Spleen (tissue), 11 donors: ENCODE data around the gene MAP4K4. TPM values are rescaled to one million over a fixed set of nuclear protein-coding genes. Genes with fewer than 3 reads are reported as not detected.

ENCODE experiments used
- DNase-seq: peaks from one replicate; pipeline ENCODE4 v3.0.0-alpha.2; 2020
- H3K27ac ChIP-seq, 8 donors: fragments of 200-600 bp; sonication (generic) in 7 of 8; 1 replicate in 4 of 8; 2 replicates in 4 of 8; pipeline versions ENCODE4 v1.5.0 to v1.8.0; 2016 to 2021; ENCODE audit warnings: inconsistent platforms in 4 of 8, mild to moderate bottlenecking in 4 of 8, moderate library complexity in 1 of 8
- H3K27me3 ChIP-seq, 7 donors: fragments of 200-600 bp; sonication (generic) in 6 of 7; replicated peaks in 1 of 7; 1 replicate in 4 of 7; 2 replicates in 3 of 7; pipeline versions ENCODE4 v1.5.0 to v1.8.0; 2016 to 2021; ENCODE audit warnings: inconsistent platforms in 3 of 7, mild to moderate bottlenecking in 1 of 7
- H3K36me3 ChIP-seq, 6 donors: fragments of 200-600 bp; sonication (generic) in 5 of 6; 1 replicate in 4 of 6; 2 replicates in 2 of 6; pipeline versions ENCODE4 v1.5.0 to v1.8.0; 2016 to 2021; ENCODE audit warnings: inconsistent platforms in 2 of 6
- H3K4me1 ChIP-seq, 6 donors: fragments of 200-600 bp; sonication (generic) in 5 of 6; 1 replicate in 3 of 6; 2 replicates in 3 of 6; pipeline versions ENCODE4 v1.5.0 to v1.8.0; 2016 to 2021; ENCODE audit warnings: inconsistent platforms in 3 of 6
- H3K4me3 ChIP-seq, 8 donors: fragments of 200-600 bp; sonication (generic) in 7 of 8; 1 replicate in 4 of 8; 2 replicates in 4 of 8; pipeline versions ENCODE4 v1.5.0 to v1.8.0; 2016 to 2021; ENCODE audit warnings: inconsistent platforms in 4 of 8, mild to moderate bottlenecking in 4 of 8, moderate library complexity in 2 of 8
- H3K9me3 ChIP-seq, 8 donors: fragments of 200-600 bp; sonication (generic) in 7 of 8; 1 replicate in 4 of 8; 2 replicates in 4 of 8; pipeline versions ENCODE4 v1.5.0 to v1.8.0; 2016 to 2021; ENCODE audit warnings: inconsistent platforms in 4 of 8
- POLR2A ChIP-seq, 3 donors: fragments of 450-650 bp; IDR thresholded peaks; one replicate each; pipeline ENCODE4 v1.5.1; 2017; ENCODE audit warnings: antibody characterized with exemption in 3 of 3, mild to moderate bottlenecking in 1 of 3
- POLR2AphosphoS5 ChIP-seq, 3 donors: sonication (generic); formaldehyde crosslinking; IDR thresholded peaks; one replicate each; pipeline ENCODE4 v1.5.1; 2017; ENCODE audit warnings: antibody characterized with exemption in 3 of 3
- WGBS, 5 donors: extraction: QIAGEN DNeasy Blood & Tissue Kit in 3 of 5; methylation state at CpG; one replicate each; pipeline versions ENCODE4 v1.1.5 to v1.1.7; 2013 to 2018; 5-methylcytosine and 5-hydroxymethylcytosine counted together
- intact Hi-C: fragments of 100-400 bp; cut with DNase I; formaldehyde crosslinking; loops from one replicate; pipeline ENCODE4 v1.15.0; 2023; ENCODE audit warnings: low total_unique reads
- polyA plus RNA-seq, 3 donors: library from polyadenylated mRNA; stranded (reverse); fragments of 200-250 nt; gene quantifications; one replicate each; pipeline ENCODE4 v1.2.1, GENCODE V29; 2013
- total RNA-seq, 7 donors: library from RNA; depleted of rRNA in 3 of 7; stranded (reverse); fragments of >200 nt in 3 of 7; fragmentation: NEBNext Ultra II Directional in 4 of 7; extraction: Animal tissue kit (Norgen Biotek cat#: 25700) in 4 of 7; gene quantifications; one replicate each; pipeline versions ENCODE4 v1.1.0 to v1.2.1, GENCODE V29; 2016 to 2021
- TF ChIP-seq, protein P1 (sequence below), 11 experiments: fragments of 200-600 bp in 7 of 11; fragments of 450-650 bp in 4 of 11; sonication (generic) in 4 of 11; IDR thresholded peaks in 8 of 11; conservative IDR thresholded peaks in 3 of 11; 1 replicate in 7 of 11; 2 replicates in 4 of 11; pipeline versions ENCODE4 v1.4.0 to v1.8.0; 2016 to 2021; ENCODE audit warnings: antibody characterized with exemption in 11 of 11, inconsistent platforms in 4 of 11, mild to moderate bottlenecking in 1 of 11
- donor health status: healthy with polysubstance abuse.
- donor health status: DM: no; HTN: no; CAD: no; lungs with moderate emphysema.
- donor health status: DM: no; HTN: no; CAD: no.
- donor health status: Bipolar disorder and iron deficiency.
- donor health status: healthy.
- donor health status: DM: no; HTN: no; CAD: no.
- donor health status: DM: yes; HTN: yes; CAD: no.

MAP4K4 gene
- total and polyA plus RNA-seq, 10 donors: 16.7 to 108 (median 71.7) TPM

DNA sequence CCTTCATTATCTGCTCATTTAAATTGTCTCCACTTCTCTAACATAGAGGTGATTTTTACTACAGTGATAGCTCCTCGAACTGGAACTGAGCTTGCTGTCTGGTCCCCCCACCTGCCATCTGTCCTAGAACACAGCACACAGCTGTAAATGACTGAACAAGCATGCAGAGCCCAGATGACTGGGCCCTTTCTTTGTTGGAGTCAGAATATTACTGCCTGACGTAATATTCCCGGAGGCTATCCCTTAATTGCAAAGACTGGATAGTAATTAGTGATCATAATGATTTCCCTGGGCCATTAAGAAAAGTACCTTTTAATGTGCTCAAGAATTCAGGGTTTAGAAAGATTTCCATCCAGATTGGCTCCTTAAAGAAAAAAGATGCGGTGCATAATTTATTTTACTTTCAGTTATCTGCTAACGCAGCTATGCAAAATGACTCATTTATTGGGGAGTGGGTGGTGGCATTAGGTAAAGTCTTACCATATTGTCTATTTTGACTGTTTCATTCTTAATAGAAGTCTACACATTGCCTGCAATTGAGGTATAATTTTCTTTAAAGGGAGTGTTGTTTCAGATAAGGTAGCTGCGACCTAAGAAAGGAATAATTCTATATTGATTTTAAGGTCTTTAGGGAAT, 84.4 kb downstream of the MAP4K4 start:
- 65 to 72% (median 72%) methylated on average over 6 of the region's 6 CpGs for WGBS, 5 donors
- intact Hi-C loops: no loop called here
- TF ChIP-seq, protein P1, sequence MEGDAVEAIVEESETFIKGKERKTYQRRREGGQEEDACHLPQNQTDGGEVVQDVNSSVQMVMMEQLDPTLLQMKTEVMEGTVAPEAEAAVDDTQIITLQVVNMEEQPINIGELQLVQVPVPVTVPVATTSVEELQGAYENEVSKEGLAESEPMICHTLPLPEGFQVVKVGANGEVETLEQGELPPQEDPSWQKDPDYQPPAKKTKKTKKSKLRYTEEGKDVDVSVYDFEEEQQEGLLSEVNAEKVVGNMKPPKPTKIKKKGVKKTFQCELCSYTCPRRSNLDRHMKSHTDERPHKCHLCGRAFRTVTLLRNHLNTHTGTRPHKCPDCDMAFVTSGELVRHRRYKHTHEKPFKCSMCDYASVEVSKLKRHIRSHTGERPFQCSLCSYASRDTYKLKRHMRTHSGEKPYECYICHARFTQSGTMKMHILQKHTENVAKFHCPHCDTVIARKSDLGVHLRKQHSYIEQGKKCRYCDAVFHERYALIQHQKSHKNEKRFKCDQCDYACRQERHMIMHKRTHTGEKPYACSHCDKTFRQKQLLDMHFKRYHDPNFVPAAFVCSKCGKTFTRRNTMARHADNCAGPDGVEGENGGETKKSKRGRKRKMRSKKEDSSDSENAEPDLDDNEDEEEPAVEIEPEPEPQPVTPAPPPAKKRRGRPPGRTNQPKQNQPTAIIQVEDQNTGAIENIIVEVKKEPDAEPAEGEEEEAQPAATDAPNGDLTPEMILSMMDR (IDR thresholded peaks at IDR 0.05 in 8 of 11, conservative IDR thresholded peaks at IDR 0.05 in 3 of 11): no peak
- no peak for TF ChIP-seq POLR2AphosphoS5 (IDR thresholded peaks at IDR 0.05)
- TF ChIP-seq POLR2A (IDR thresholded peaks at IDR 0.05): no peak
- H3K9me3 ChIP-seq: no peaks in the 10 kb centered on the region
- no peaks in the 10 kb centered on the region for H3K36me3 ChIP-seq
- no peak for DNase-seq
- peak overlapping the region in 1 of 8 donors; percentile 2 for H3K4me3 ChIP-seq
- peaks cover 8 to 82% (median 55%) of the 10 kb centered on the region in 6 donors for H3K4me1 ChIP-seq
- no peaks in the 10 kb centered on the region for H3K27me3 ChIP-seq
- H3K27ac ChIP-seq: peak overlapping the region in 4 of 8 donors; percentile 44 to 52 (median 46)

DNA sequence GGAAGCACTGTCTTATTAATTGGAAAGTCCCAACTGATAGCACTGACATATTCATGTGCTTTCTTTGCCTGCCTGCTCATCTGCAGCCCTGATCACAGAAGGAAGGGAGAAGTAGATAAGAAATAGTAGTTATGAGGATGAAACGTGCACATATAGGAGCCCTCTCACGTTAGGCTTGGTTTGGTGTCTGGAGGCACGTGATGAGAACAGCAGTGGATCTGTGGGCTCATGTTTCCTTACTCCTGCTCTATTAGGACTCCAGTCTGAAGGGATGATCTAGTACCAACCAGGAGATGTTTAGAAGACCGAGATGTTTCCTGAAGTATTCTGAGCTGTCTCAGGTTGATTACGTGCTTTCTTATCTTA, 84.9 kb downstream of the MAP4K4 start:
- Histone ChIP-seq H3K4me3 (no peak overlapping the region), H3K9me3 (no peaks in the 10 kb centered on the region), H3K27ac (peak overlapping the region in 1 of 8 donors; percentile 52), H3K36me3 (no peaks in the 10 kb centered on the region), H3K4me1 (peaks cover 8 to 82% (median 56%) of the 10 kb centered on the region in 6 donors), H3K27me3 (no peaks in the 10 kb centered on the region)
- TF ChIP-seq, protein P1 (IDR thresholded peaks at IDR 0.05 in 8 of 11, conservative IDR thresholded peaks at IDR 0.05 in 3 of 11): no peak
- TF ChIP-seq POLR2A (IDR thresholded peaks at IDR 0.05): no peak
- no peak for TF ChIP-seq POLR2AphosphoS5 (IDR thresholded peaks at IDR 0.05)
- WGBS, 5 donors: 67 to 79% (median 74%) methylated on average over 5 of the region's 5 CpGs
- intact Hi-C loops: no loop called here
- no peak for DNase-seq

DNA sequence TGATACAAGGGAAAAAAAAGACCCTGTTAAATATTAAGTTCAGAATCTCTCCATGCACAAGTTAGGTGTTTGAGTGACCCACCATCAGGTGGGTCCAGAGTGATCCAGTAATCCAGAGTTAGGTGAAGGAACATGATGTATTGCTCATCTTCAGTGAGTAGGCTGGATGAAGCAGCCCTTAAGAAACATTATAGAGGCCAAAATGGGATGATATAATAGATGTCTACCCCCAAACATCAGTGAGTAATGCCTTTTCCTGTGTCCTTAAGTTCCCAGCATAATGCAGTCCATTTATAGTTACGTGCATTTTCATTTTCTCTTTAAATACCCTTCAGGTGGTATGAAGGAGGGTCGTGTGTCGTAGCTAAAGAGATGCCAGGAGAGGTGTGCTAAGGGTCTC, 89.6 kb downstream of the MAP4K4 start:
- DNase-seq: no peak
- intact Hi-C loops: no loop called here
- Histone ChIP-seq H3K9me3 (no peaks in the 10 kb centered on the region), H3K4me3 (no peak overlapping the region), H3K36me3 (peaks cover 0 to 15% (median 8%) of the 10 kb centered on the region in 6 donors), H3K27ac (no peak overlapping the region), H3K27me3 (no peaks in the 10 kb centered on the region), H3K4me1 (peaks cover 0 to 66% (median 19%) of the 10 kb centered on the region in 6 donors)
- TF ChIP-seq POLR2A (IDR thresholded peaks at IDR 0.05) (no peak), POLR2AphosphoS5 (IDR thresholded peaks at IDR 0.05) (no peak)
- TF ChIP-seq, protein P1 (IDR thresholded peaks at IDR 0.05 in 8 of 11, conservative IDR thresholded peaks at IDR 0.05 in 3 of 11): no peak
- 83 to 92% (median 88%) methylated on average over 3 of the region's 3 CpGs for WGBS, 5 donors

DNA sequence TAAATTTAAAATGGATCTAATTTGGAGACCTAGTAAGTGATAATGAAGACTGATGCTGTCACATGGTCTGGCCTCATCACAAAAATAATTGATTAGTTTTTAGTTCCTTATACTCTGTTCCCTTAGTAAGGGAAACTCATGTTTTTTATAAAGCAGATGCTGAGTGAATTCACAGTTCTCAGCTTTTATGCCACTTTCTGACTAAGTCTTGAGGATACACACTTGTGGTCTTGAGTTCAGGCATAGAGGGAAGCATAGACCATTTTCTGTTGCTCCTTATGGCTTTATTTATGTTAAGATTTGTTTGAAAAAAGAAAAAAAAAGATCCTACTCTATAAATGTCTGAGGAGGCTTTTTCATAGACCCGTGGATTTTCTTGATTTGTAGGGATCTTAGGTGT, 91.1 kb downstream of the MAP4K4 start:
- Histone ChIP-seq H3K4me1 (peaks cover 0 to 64% (median 11%) of the 10 kb centered on the region in 6 donors), H3K9me3 (no peaks in the 10 kb centered on the region), H3K36me3 (peaks cover 0 to 15% (median 8%) of the 10 kb centered on the region in 6 donors), H3K27ac (no peak overlapping the region), H3K4me3 (no peak overlapping the region), H3K27me3 (no peaks in the 10 kb centered on the region)
- intact Hi-C loops: no loop called here
- 83 to 97% (median 95%) methylated on average over 1 of the region's 1 CpG for WGBS, 5 donors
- no peak for DNase-seq
- TF ChIP-seq POLR2AphosphoS5 (IDR thresholded peaks at IDR 0.05): no peak
- no peak for TF ChIP-seq POLR2A (IDR thresholded peaks at IDR 0.05)
- TF ChIP-seq, protein P1 (IDR thresholded peaks at IDR 0.05 in 8 of 11, conservative IDR thresholded peaks at IDR 0.05 in 3 of 11): no peak
